ENCODE measurements around the gene CSGALNACT2.

DNA sequence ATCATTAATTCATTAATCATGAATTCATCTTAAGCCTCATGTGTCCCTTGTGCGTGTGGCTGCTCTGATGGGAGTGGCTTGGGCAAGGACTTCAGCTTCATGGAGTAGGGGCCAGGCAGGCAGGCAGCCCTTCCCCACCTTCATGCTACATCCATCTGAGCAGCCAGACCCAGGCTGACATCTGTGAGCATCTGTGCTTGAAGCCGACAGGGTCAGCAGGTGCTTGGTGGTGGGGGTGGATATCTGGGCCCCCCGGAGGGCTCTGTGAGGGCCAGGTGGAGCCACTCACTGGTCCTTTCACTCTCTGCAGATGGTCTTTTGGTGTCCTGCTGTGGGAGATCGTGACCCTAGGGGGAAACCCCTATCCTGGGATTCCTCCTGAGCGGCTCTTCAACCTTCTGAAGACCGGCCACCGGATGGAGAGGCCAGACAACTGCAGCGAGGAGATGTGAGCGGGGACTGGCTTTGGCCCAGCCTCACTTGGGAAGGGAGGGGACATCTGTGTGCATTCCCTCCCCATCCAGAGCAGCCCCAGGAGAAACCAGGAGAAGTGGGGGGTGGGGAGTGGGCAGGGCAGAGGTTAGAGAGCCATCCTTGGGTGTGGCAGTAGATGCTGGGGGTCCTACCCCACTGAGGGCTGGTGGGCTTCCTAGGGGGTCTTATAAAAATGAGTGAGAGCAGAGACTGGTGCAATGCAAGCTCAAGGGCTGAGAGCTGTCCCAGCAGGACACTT is 14.7 kb upstream of the CSGALNACT2 start:
- TF ChIP-seq, protein P1, sequence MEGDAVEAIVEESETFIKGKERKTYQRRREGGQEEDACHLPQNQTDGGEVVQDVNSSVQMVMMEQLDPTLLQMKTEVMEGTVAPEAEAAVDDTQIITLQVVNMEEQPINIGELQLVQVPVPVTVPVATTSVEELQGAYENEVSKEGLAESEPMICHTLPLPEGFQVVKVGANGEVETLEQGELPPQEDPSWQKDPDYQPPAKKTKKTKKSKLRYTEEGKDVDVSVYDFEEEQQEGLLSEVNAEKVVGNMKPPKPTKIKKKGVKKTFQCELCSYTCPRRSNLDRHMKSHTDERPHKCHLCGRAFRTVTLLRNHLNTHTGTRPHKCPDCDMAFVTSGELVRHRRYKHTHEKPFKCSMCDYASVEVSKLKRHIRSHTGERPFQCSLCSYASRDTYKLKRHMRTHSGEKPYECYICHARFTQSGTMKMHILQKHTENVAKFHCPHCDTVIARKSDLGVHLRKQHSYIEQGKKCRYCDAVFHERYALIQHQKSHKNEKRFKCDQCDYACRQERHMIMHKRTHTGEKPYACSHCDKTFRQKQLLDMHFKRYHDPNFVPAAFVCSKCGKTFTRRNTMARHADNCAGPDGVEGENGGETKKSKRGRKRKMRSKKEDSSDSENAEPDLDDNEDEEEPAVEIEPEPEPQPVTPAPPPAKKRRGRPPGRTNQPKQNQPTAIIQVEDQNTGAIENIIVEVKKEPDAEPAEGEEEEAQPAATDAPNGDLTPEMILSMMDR (IDR thresholded peaks at IDR 0.05): no peak
- TF ChIP-seq TCF7L2 (IDR thresholded peaks at IDR 0.05; ENCODE audit: low read depth, low read length) (no peak), POLR2AphosphoS5 (IDR thresholded peaks at IDR 0.05; ENCODE audit: low read depth, low read length) (no peak)

Measured in Panc1 (cell line).